ENCODE results near the gene PEPD. TPM values are rescaled to one million over a fixed set of nuclear protein-coding genes. Genes with fewer than 3 reads are reported as not detected.
"Not testable (repeated sequence)": the region's sequence is repeated elsewhere in the genome, so short reads cannot be mapped to it uniquely, and the experiment has no call there.

The PEPD gene
- 58.5 and 74.5 TPM in 2 replicates for total RNA-seq (2014; rRNA removed)
- 89.7 TPM for polyA plus RNA-seq (2012)

- peak; percentile 83 for DNase-seq (ENCODE audit: low read depth)
Measured at GRCh38 chr19:33521480-33522370, at the start of gene PEPD. TSS of gene PEPD (minus strand) at chr19:33521791. CDS start at chr19:33521760, 31 bp downstream.

- peak; percentile 1 for DNase-seq (ENCODE audit: low read depth)
Measured at GRCh38 chr19:33569821-33570220, 48.2 kb upstream of the PEPD start.

- DNase-seq (ENCODE audit: low read depth) = no peak
Measured at GRCh38 chr19:33568706-33569105, 47.1 kb upstream of the PEPD start.

GRCh38 chr19:33564836-33565338, 43.3 kb upstream of the PEPD start:
- no peak for DNase-seq (ENCODE audit: low read depth)

GRCh38 chr19:33562636-33563035, 41.0 kb upstream of the PEPD start:
- DNase-seq (ENCODE audit: low read depth) = no peak

- DNase-seq (ENCODE audit: low read depth) = not testable (repeated sequence)
Measured at GRCh38 chr19:33561666-33562065, 40.1 kb upstream of the PEPD start.

GRCh38 chr19:33561261-33561660, 39.7 kb upstream of the PEPD start:
- no peak for DNase-seq (ENCODE audit: low read depth)

- no peak for DNase-seq (ENCODE audit: low read depth)
Measured at GRCh38 chr19:33559996-33560395, 38.4 kb upstream of the PEPD start.

- peak; percentile 7 for DNase-seq (ENCODE audit: low read depth)
Measured at GRCh38 chr19:33558856-33559255, 37.3 kb upstream of the PEPD start.

GRCh38 chr19:33558151-33558550, 36.6 kb upstream of the PEPD start:
- DNase-seq (ENCODE audit: low read depth) = no peak

GRCh38 chr19:33557720-33558119, 36.1 kb upstream of the PEPD start:
- DNase-seq (ENCODE audit: low read depth) = no peak

GRCh38 chr19:33557196-33557595, 35.6 kb upstream of the PEPD start:
- DNase-seq (ENCODE audit: low read depth) = no peak

- no peak for DNase-seq (ENCODE audit: low read depth)
Measured at GRCh38 chr19:33556261-33556660, 34.7 kb upstream of the PEPD start.

- not testable (repeated sequence) for DNase-seq (ENCODE audit: low read depth)
Measured at GRCh38 chr19:33555726-33556125, 34.1 kb upstream of the PEPD start.

GRCh38 chr19:33554821-33555220, 33.2 kb upstream of the PEPD start:
- DNase-seq (ENCODE audit: low read depth) = no peak

GRCh38 chr19:33554391-33554790, 32.8 kb upstream of the PEPD start:
- DNase-seq (ENCODE audit: low read depth) = no peak

GRCh38 chr19:33553530-33554310, 32.1 kb upstream of the PEPD start:
- no peak for DNase-seq (ENCODE audit: low read depth)

GRCh38 chr19:33552928-33553279, 31.3 kb upstream of the PEPD start:
- no peak for DNase-seq (ENCODE audit: low read depth)

- DNase-seq (ENCODE audit: low read depth) = no peak
Measured at GRCh38 chr19:33552191-33552927, 30.8 kb upstream of the PEPD start.

- DNase-seq (ENCODE audit: low read depth) = no peak
Measured at GRCh38 chr19:33551676-33552075, 30.1 kb upstream of the PEPD start.

GRCh38 chr19:33550768-33551167, 29.2 kb upstream of the PEPD start:
- DNase-seq (ENCODE audit: low read depth) = no peak

- no peak for DNase-seq (ENCODE audit: low read depth)
Measured at GRCh38 chr19:33547676-33548075, 26.1 kb upstream of the PEPD start.
